OCI-LY3 (cell line): ENCODE measurements around the gene ZNF185.

Source experiments
- EZH2phosphoT487 ChIP-seq: fragments of 200-600 bp; shearing (Covaris generic); IDR thresholded peaks from 2 replicates; pipeline ENCODE4 v1.6.1; 2018; ENCODE audit warnings: antibody characterized with exemption, mixed run types, low read depth
- TF ChIP-seq, protein P1 (sequence below): fragments of 200-600, 300-600 bp; sonication (generic); IDR thresholded peaks from 2 replicates; pipeline ENCODE4 v1.5.1; 2014; ENCODE audit warnings: antibody characterized with exemption, low read length, low read depth

DNA sequence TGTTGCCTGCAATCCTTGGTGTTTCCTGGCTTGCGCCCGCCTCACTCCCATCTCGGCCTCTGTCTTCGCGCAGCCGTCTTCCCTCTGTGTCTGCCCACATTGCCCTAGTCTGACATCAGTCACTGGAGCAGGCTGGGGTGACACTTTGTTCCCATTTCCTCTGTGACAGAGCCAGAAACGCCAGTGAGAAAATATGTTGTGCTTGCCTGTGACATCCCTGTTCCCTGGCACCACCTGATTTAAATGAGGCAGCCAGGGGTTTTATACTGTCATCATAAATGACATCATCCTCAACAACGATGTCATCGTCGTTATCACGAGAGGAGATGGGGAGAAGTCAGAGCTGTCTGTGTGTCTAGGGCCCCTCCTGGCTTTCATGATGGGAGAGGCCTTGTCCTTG is 29.1 kb downstream of the ZNF185 start:
- TF ChIP-seq, protein P1, sequence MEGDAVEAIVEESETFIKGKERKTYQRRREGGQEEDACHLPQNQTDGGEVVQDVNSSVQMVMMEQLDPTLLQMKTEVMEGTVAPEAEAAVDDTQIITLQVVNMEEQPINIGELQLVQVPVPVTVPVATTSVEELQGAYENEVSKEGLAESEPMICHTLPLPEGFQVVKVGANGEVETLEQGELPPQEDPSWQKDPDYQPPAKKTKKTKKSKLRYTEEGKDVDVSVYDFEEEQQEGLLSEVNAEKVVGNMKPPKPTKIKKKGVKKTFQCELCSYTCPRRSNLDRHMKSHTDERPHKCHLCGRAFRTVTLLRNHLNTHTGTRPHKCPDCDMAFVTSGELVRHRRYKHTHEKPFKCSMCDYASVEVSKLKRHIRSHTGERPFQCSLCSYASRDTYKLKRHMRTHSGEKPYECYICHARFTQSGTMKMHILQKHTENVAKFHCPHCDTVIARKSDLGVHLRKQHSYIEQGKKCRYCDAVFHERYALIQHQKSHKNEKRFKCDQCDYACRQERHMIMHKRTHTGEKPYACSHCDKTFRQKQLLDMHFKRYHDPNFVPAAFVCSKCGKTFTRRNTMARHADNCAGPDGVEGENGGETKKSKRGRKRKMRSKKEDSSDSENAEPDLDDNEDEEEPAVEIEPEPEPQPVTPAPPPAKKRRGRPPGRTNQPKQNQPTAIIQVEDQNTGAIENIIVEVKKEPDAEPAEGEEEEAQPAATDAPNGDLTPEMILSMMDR = no peak
- no peak for TF ChIP-seq EZH2phosphoT487
